Measurements from ENCODE around the gene RFTN2.

- TF ChIP-seq NANOG (IDR thresholded peaks at IDR 0.05; ENCODE audit: borderline replicate concordance) (no peak), CREB1 (CRISPR knock-in tag; IDR thresholded peaks at IDR 0.05; ENCODE audit: low read depth) (no peak), EZH2phosphoT487 (IDR thresholded peaks at IDR 0.05; ENCODE audit: unreplicated experiment) (no peak), EZH2 (IDR thresholded peaks at IDR 0.05; ENCODE audit: low read depth, unreplicated experiment) (no peak), CTCF (conservative IDR thresholded peaks at IDR 0.05; ENCODE audit: low read depth in 2 of 2) (no peak)
Measured at GRCh38 chr2:197596766-197597165, 78.6 kb downstream of the RFTN2 start.

Data from GM23338 (cell line).